ENCODE measurements around the gene TRIP13.

Gene TRIP13

GRCh38 chr5:921456-922435 lies 29.1 kb downstream of the TRIP13 start:
- TF ChIP-seq OSR1 (CRISPR knock-in tag; IDR thresholded peaks at IDR 0.05) (no peak), PATZ1 (CRISPR knock-in tag; IDR thresholded peaks at IDR 0.05; ENCODE audit: borderline replicate concordance) (no peak), TCF4 (CRISPR knock-in tag; IDR thresholded peaks at IDR 0.05; ENCODE audit: borderline replicate concordance) (no peak), ZNF8 (CRISPR knock-in tag; IDR thresholded peaks at IDR 0.05) (no peak), ZC3H10 (CRISPR knock-in tag; IDR thresholded peaks at IDR 0.05) (no peak), ZNF70 (CRISPR knock-in tag; IDR thresholded peaks at IDR 0.05) (no peak), SNAI2 (CRISPR knock-in tag; IDR thresholded peaks at IDR 0.05) (no peak), ZFP3 (CRISPR knock-in tag; IDR thresholded peaks at IDR 0.05) (no peak), CSRNP3 (CRISPR knock-in tag; IDR thresholded peaks at IDR 0.05) (no peak), RARB (CRISPR knock-in tag; IDR thresholded peaks at IDR 0.05) (no peak), PPARA (CRISPR knock-in tag; IDR thresholded peaks at IDR 0.05; ENCODE audit: borderline replicate concordance) (no peak), GLIS3 (CRISPR knock-in tag; IDR thresholded peaks at IDR 0.05) (no peak), ZNF565 (CRISPR knock-in tag; conservative IDR thresholded peaks at IDR 0.05; ENCODE audit: low read depth) (no peak), CSDC2 (CRISPR knock-in tag; IDR thresholded peaks at IDR 0.05) (no peak)
- TF ChIP-seq, protein P1, sequence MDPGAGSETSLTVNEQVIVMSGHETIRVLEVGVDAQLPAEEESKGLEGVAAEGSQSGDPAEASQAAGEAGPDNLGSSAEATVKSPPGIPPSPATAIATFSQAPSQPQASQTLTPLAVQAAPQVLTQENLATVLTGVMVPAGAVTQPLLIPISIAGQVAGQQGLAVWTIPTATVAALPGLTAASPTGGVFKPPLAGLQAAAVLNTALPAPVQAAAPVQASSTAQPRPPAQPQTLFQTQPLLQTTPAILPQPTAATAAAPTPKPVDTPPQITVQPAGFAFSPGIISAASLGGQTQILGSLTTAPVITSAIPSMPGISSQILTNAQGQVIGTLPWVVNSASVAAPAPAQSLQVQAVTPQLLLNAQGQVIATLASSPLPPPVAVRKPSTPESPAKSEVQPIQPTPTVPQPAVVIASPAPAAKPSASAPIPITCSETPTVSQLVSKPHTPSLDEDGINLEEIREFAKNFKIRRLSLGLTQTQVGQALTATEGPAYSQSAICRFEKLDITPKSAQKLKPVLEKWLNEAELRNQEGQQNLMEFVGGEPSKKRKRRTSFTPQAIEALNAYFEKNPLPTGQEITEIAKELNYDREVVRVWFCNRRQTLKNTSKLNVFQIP (CRISPR knock-in tag; IDR thresholded peaks at IDR 0.05; ENCODE audit: borderline replicate concordance, low read depth) = no peak
- no peak for ATAC-seq

DNA sequence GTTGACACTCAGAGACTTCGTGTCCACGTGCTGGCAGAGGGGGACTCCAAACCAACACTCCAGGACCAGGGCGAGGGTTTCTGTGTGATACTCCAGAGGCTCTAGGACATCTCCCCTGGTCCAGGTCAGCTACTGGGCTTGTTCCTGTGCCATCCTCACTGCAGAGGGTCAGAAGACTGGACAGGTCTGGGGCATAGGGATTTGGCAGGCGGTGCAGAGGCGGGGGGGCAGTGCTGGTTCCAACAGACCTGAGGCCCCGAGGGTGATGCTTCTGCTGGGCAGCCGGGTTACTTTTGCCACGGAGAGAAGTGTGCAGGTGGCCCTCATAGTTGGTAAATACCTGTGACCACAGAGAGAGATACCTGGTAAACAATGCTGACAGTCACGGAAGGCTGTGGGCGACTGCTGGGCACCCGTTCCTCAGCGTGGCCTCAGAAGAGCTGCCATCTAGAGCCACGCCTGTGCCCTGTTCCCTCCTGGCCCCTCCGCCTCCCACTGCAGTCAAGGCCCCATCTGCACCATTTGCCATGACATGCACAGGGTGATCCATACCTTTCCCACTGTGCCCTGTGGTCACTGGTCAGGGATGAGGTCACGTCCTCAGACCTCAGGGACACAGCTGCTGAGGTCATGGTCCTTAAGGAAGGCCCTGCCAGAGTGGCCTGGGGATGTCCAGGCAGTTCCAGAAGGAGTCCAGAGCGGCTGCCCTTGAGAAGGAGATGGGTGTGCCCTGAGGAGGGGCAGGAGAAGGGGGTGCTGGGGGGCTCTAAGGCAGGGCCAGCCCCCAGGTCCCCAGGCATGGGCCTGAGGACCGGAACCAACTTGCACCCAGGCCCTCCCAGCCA lies 30.0 kb downstream of the TRIP13 start:
- TF ChIP-seq ZNF8 (CRISPR knock-in tag; IDR thresholded peaks at IDR 0.05) (no peak), CSRNP3 (CRISPR knock-in tag; IDR thresholded peaks at IDR 0.05) (no peak), ARNTL (CRISPR knock-in tag; IDR thresholded peaks at IDR 0.05; ENCODE audit: borderline replicate concordance, low read depth) (no peak), ISL1 (CRISPR knock-in tag; IDR thresholded peaks at IDR 0.05) (no peak), OSR1 (CRISPR knock-in tag; IDR thresholded peaks at IDR 0.05) (no peak), ESRRG (CRISPR knock-in tag; IDR thresholded peaks at IDR 0.05) (no peak), ZC3H10 (CRISPR knock-in tag; IDR thresholded peaks at IDR 0.05) (no peak), TOX (CRISPR knock-in tag; IDR thresholded peaks at IDR 0.05; ENCODE audit: borderline replicate concordance) (no peak), TCF4 (CRISPR knock-in tag; IDR thresholded peaks at IDR 0.05; ENCODE audit: borderline replicate concordance) (no peak), ZNF565 (CRISPR knock-in tag; conservative IDR thresholded peaks at IDR 0.05; ENCODE audit: low read depth) (no peak)
- TF ChIP-seq, protein P2, sequence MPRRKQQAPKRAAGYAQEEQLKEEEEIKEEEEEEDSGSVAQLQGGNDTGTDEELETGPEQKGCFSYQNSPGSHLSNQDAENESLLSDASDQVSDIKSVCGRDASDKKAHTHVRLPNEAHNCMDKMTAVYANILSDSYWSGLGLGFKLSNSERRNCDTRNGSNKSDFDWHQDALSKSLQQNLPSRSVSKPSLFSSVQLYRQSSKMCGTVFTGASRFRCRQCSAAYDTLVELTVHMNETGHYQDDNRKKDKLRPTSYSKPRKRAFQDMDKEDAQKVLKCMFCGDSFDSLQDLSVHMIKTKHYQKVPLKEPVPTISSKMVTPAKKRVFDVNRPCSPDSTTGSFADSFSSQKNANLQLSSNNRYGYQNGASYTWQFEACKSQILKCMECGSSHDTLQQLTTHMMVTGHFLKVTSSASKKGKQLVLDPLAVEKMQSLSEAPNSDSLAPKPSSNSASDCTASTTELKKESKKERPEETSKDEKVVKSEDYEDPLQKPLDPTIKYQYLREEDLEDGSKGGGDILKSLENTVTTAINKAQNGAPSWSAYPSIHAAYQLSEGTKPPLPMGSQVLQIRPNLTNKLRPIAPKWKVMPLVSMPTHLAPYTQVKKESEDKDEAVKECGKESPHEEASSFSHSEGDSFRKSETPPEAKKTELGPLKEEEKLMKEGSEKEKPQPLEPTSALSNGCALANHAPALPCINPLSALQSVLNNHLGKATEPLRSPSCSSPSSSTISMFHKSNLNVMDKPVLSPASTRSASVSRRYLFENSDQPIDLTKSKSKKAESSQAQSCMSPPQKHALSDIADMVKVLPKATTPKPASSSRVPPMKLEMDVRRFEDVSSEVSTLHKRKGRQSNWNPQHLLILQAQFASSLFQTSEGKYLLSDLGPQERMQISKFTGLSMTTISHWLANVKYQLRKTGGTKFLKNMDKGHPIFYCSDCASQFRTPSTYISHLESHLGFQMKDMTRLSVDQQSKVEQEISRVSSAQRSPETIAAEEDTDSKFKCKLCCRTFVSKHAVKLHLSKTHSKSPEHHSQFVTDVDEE (CRISPR knock-in tag; IDR thresholded peaks at IDR 0.05) = no peak
- peak; percentile 20 for ATAC-seq
